OCI-LY7 (cell line): ENCODE measurements around the gene RHOU.

Experiments used
- CTCF ChIP-seq: fragments of 200-600 bp; sonication (generic); conservative IDR thresholded peaks from 2 replicates; pipeline ENCODE4 v1.5.1; 2014; ENCODE audit warnings: mild to moderate bottlenecking, antibody characterized with exemption, low read length, moderate library complexity, mixed read lengths
- EZH2phosphoT487 ChIP-seq: fragments of 200-600 bp; sonication (generic); IDR thresholded peaks from 2 replicates; pipeline ENCODE4 v1.6.1; 2018; ENCODE audit warnings: low read depth, borderline replicate concordance, mild to moderate bottlenecking, mixed run types, antibody characterized with exemption, low read length, moderate library complexity, mixed read lengths

- no peak for TF ChIP-seq CTCF
- TF ChIP-seq EZH2phosphoT487: no peak
Observed at GRCh38 chr1:228752258-228752657, 17.0 kb downstream of the RHOU start.
